PC-9 (cell line): ENCODE data around the gene BTG2.

Experiments
- CTCF ChIP-seq: fragments of 200-600 bp; sonication (generic); conservative IDR thresholded peaks from 2 replicates; pipeline ENCODE4 v1.6.1; 2017; ENCODE audit warnings: mixed run types, antibody characterized with exemption, mild to moderate bottlenecking, moderate library complexity
- EZH2 ChIP-seq: fragments of 200-600 bp; sonication (generic); IDR thresholded peaks from 2 replicates; pipeline ENCODE4 v1.8.0; 2017; ENCODE audit warnings: antibody characterized with exemption, low read depth

GRCh38 chr1:203278885-203279406 lies 26.4 kb upstream of the BTG2 start:
- no peak for TF ChIP-seq CTCF
- TF ChIP-seq EZH2 = no peak
